ENCODE results near the gene FEM1C. TPM values are rescaled to one million over a fixed set of nuclear protein-coding genes. Genes with fewer than 3 reads are reported as not detected.

The FEM1C gene
- total RNA-seq, 1 donor from 2014 or later: 14.3 TPM

DNA sequence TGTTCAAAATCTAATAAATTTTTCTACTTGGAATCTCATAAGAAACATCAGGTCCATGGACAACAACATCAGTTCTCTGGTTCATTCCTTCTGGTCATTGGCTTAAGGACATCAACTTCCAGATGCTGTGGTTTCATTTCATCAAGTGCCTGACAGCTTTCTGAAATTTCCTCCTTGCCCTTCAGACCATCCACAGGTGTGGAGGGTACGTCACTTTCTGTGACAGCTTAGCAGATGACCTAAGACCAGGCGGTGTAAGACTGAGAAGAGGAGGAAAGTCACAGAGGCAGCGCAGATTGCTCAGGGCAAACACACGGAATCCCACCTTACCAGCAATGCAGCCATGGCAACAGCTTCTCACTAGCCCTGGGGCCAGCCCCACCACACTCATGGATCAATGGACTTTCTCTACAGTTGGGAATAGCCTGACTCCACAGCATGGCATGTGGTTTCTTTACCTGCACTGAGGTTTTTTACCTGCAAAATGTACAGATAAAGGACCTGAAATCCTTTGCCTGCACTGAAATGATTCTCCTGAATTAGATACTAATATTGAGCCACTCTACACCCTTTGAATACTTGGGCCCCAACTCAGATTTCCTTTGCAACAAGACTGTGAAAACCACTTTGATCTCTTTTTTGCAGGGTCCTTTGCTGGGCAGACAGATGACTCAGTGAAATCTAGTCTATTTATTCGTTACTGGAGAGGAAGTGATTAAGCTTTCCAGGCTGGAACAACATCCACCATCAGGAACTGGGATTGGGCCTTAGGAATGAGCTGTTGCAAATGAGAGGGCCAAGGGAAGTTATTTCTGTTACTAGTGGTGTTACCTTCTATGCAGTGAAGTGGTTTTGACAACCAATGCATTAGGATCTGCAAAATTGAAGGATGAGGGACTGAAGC, 30.8 kb upstream of the FEM1C start:
- no peaks in the 10 kb centered on the region for H3K4me1 Mint-ChIP-seq (ENCODE audit: low read depth)
- peaks cover 21% of the 10 kb centered on the region for H3K27me3 Mint-ChIP-seq (ENCODE audit: low read depth)
- intact Hi-C loops (cut with micrococcal nuclease): no loop called here
- no peak for DNase-seq (ENCODE audit: low spot score)
- no peaks in the 10 kb centered on the region for H3K9me3 Mint-ChIP-seq
- H3K36me3 Mint-ChIP-seq (ENCODE audit: low read depth): no peaks in the 10 kb centered on the region
- H3K27ac Mint-ChIP-seq: no peak overlapping the region
- H3K4me3 Mint-ChIP-seq (ENCODE audit: low read depth): no peak overlapping the region

DNA sequence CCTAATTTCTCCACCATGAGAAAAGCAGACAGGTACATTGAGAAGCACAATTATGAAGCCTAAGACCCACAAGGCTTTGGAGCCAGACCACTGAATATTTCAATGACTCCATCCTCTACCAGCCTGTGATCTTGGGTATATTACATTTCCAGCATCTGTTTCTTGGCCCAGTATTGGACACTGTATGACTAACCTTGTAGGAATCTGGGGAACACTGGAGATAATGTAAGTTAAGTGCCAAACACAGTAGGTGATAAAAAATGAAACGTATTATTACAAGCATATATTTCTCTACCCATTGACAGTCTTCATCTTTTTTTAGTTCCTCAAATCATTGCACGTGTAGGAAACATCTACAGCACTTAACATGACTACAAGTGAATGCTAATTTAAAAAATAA, 28.6 kb upstream of the FEM1C start:
- Mint-ChIP-seq H3K36me3 (ENCODE audit: low read depth) (no peaks in the 10 kb centered on the region), H3K27ac (no peak overlapping the region), H3K27me3 (ENCODE audit: low read depth) (peaks cover 23% of the 10 kb centered on the region), H3K4me3 (ENCODE audit: low read depth) (no peak overlapping the region), H3K9me3 (no peaks in the 10 kb centered on the region), H3K4me1 (ENCODE audit: low read depth) (no peaks in the 10 kb centered on the region)
- intact Hi-C loops (cut with micrococcal nuclease): loop anchor here (5.0 kb wide), 1 partner anchor 476 kb away; no protein-coding TSS in a partner anchor
- DNase-seq (ENCODE audit: low spot score): no peak

DNA sequence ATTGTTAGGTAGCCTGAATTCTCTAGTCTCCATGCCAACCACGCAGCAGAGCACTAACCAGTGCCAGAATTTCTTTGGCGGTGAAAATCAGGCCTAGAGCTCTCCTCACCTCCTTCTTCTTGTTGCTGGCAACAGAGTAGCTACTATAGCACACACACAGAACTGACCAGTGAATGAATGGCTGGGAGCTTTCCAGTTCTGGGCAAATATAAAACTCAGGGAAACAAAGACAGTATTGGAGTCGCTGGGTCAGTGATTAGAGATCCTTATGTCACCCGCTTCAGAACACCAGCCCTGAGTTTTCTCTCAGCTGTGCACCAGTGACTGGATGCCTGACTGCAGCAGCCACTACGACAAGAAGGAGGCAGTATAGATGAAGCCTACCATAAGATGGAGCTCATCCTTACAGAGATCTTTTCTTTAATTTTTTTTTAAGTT, 26.9 kb upstream of the FEM1C start:
- Mint-ChIP-seq H3K27ac (no peak overlapping the region), H3K4me1 (ENCODE audit: low read depth) (no peaks in the 10 kb centered on the region), H3K36me3 (ENCODE audit: low read depth) (no peaks in the 10 kb centered on the region), H3K9me3 (no peaks in the 10 kb centered on the region), H3K27me3 (ENCODE audit: low read depth) (peaks cover 27% of the 10 kb centered on the region), H3K4me3 (ENCODE audit: low read depth) (no peak overlapping the region)
- intact Hi-C loops (cut with micrococcal nuclease): loop anchor here (5.0 kb wide), 1 partner anchor 474 kb away; no protein-coding TSS in a partner anchor
- no peak for DNase-seq (ENCODE audit: low spot score)

DNA sequence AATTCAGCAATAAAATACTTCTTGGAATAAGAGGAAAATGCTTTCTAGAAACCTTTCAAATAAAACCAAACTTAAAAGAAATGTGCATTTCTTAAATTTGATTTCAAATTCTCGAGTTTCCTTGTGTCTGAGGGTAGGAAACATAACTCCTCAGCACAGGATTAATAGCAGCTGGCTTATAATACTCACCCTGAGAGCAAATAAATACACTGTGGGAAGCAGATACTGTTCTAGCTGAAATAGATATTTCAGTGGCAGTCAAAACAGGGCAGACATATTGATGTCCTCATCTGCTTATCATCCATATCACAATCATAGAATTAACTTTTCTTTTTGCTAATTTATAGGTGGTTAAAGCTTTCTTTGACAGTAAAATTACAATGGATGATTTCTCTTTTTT, 24.1 kb upstream of the FEM1C start:
- Mint-ChIP-seq H3K4me1 (ENCODE audit: low read depth) (no peaks in the 10 kb centered on the region), H3K9me3 (no peaks in the 10 kb centered on the region), H3K36me3 (ENCODE audit: low read depth) (no peaks in the 10 kb centered on the region), H3K27me3 (ENCODE audit: low read depth) (peaks cover 41% of the 10 kb centered on the region), H3K4me3 (ENCODE audit: low read depth) (no peak overlapping the region), H3K27ac (no peak overlapping the region)
- intact Hi-C loops (cut with micrococcal nuclease): no loop called here
- no peak for DNase-seq (ENCODE audit: low spot score)

DNA sequence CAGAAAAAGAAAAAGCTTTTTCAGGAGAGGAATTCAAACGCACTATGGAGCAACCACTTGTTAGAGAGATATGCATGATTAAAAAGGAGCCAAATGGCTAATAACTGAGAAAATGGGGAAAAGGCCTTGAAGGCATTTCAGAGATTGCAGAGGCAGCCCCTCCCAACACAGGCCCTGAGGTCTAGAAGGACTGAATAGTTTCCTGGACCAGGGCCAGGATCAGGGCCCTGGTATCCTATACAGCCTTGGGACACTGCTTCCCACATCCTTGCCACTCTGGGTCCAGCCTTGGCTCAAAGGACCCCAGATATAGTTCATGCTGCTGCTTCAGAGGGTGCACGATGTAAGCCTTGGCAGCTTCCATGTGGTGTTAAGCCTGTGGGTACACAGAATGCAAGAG, 20.7 kb upstream of the FEM1C start:
- DNase-seq (ENCODE audit: low spot score): no peak
- H3K36me3 Mint-ChIP-seq (ENCODE audit: low read depth): no peaks in the 10 kb centered on the region
- intact Hi-C loops (cut with micrococcal nuclease): no loop called here

DNA sequence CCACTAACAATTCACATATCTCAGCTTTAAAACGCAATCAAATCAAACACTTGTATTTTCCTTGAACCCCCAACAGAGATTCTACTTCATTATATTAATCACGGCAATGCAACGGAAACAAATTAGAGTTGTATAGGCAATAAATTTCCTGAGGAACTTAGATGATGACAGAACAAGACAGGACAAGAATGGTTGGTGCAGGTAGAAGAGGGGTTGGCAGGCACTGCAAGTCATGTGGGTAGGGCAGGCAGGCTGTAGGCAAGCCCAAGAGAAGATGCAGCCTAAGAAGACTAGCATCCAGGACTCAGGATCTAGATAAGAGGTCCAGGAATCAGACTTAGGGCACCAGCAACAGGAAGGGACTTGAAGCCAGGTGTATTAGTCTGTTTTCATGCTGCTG, 16.6 kb upstream of the FEM1C start:
- peaks cover 3% of the 10 kb centered on the region for H3K4me1 Mint-ChIP-seq (ENCODE audit: low read depth)

More for the DNA sequence above, 20.7 kb upstream of the FEM1C start:
- Mint-ChIP-seq H3K27ac (no peak overlapping the region), H3K4me3 (ENCODE audit: low read depth) (no peak overlapping the region), H3K9me3 (no peaks in the 10 kb centered on the region), H3K27me3 (ENCODE audit: low read depth) (peaks cover 35% of the 10 kb centered on the region), H3K4me1 (ENCODE audit: low read depth) (no peaks in the 10 kb centered on the region)

DNA sequence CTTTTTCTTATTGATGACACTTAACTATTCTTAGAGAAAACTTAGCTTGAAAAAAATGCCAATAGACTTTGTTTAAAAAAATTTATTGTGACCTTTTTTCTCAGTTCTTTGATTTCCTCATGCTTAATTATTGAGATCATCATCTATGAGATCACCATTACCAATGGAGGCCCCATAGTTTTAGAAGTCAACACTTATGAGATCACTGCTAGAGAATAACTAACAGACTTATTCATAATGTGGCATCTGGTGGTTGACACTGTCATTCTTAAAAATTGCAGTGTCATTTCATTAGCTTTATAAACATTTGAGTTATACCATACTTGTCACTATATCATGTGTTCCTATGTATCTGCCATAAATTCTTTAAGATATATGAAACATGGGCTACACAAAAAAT, 14.9 kb upstream of the FEM1C start:
- DNase-seq (ENCODE audit: low spot score): no peak
- no peak overlapping the region for H3K4me3 Mint-ChIP-seq (ENCODE audit: low read depth)
- peaks cover 22% of the 10 kb centered on the region for H3K27me3 Mint-ChIP-seq (ENCODE audit: low read depth)
- no peak overlapping the region for H3K27ac Mint-ChIP-seq
- H3K9me3 Mint-ChIP-seq: no peaks in the 10 kb centered on the region
- no peaks in the 10 kb centered on the region for H3K36me3 Mint-ChIP-seq (ENCODE audit: low read depth)
- peaks cover 3% of the 10 kb centered on the region for H3K4me1 Mint-ChIP-seq (ENCODE audit: low read depth)
- intact Hi-C loops (cut with micrococcal nuclease): no loop called here

More for the DNA sequence above, 16.6 kb upstream of the FEM1C start:
- H3K4me3 Mint-ChIP-seq (ENCODE audit: low read depth): no peak overlapping the region
- no peaks in the 10 kb centered on the region for H3K9me3 Mint-ChIP-seq
- DNase-seq (ENCODE audit: low spot score): no peak
- no peaks in the 10 kb centered on the region for H3K36me3 Mint-ChIP-seq (ENCODE audit: low read depth)
- intact Hi-C loops (cut with micrococcal nuclease): no loop called here
- H3K27me3 Mint-ChIP-seq (ENCODE audit: low read depth): peaks cover 33% of the 10 kb centered on the region
- no peak overlapping the region for H3K27ac Mint-ChIP-seq

DNA sequence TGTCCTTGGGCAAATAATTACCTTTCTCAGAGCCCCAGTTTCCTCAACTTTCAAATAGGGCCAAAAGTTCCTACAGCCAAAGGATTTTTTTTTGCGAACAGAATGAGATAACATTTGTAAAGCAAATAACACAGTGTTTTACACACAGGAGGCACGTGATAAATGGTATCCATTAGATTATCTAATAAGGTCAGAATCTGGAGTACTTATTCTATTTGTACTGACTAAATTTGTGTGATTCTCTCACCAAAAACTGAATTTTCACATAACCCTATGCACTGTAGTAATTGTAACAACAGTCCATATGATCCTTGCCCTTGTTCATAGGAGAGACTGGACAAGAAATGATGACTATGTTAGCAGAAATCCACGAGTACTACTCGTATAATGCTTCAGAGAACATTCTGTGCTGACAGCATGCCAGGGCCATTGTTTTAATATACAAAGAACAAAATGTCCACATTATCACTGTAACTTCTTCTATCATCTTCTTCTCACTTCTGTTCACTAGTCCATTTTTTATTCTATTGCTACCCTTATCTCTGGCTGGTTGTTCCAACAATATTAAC, 13.9 kb upstream of the FEM1C start:
- H3K27me3 Mint-ChIP-seq (ENCODE audit: low read depth): peaks cover 18% of the 10 kb centered on the region
- DNase-seq (ENCODE audit: low spot score): no peak
- intact Hi-C loops (cut with micrococcal nuclease): no loop called here
- no peak overlapping the region for H3K27ac Mint-ChIP-seq
- no peaks in the 10 kb centered on the region for H3K9me3 Mint-ChIP-seq
- peaks cover 3% of the 10 kb centered on the region for H3K4me1 Mint-ChIP-seq (ENCODE audit: low read depth)
- H3K36me3 Mint-ChIP-seq (ENCODE audit: low read depth): no peaks in the 10 kb centered on the region
- H3K4me3 Mint-ChIP-seq (ENCODE audit: low read depth): no peak overlapping the region

DNA sequence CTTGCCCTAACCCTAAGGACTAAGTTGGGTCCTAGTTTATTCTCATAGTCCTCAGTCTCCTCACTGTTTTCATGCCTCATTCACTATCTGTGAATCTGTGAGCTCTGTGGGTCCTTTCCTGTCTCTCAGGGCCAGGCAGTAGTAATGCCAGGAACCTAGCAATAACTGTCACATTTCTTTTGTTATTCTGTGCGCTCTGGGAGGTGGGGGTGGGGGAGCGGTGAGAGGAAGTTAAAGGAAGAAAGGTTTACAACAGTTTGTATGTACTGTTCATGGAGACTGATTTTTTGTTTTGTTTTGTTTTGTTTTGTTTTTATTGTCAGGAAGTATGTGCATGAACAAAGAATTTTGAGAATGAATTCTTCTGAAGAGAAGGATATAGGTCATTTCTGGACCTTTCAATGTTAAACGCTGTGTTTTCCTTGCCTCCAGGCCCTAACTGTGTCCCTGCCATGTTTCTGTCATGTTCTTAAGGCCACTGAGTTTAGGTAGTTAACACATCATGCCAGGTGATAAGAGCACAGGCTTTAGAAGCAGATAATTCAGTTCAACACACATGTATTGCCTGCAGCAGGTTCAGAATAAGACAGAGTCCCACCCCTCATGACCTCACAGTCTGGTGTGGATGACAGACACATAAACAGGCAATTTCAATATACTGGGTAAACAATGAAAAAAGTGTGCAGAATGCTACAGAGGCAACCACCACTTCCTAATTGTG, 13.3 kb upstream of the FEM1C start:
- Mint-ChIP-seq H3K4me3 (ENCODE audit: low read depth) (no peak overlapping the region), H3K4me1 (ENCODE audit: low read depth) (peaks cover 3% of the 10 kb centered on the region), H3K36me3 (ENCODE audit: low read depth) (no peaks in the 10 kb centered on the region), H3K27ac (no peak overlapping the region), H3K27me3 (ENCODE audit: low read depth) (peaks cover 18% of the 10 kb centered on the region), H3K9me3 (no peaks in the 10 kb centered on the region)
- DNase-seq (ENCODE audit: low spot score): no peak
- intact Hi-C loops (cut with micrococcal nuclease): no loop called here

DNA sequence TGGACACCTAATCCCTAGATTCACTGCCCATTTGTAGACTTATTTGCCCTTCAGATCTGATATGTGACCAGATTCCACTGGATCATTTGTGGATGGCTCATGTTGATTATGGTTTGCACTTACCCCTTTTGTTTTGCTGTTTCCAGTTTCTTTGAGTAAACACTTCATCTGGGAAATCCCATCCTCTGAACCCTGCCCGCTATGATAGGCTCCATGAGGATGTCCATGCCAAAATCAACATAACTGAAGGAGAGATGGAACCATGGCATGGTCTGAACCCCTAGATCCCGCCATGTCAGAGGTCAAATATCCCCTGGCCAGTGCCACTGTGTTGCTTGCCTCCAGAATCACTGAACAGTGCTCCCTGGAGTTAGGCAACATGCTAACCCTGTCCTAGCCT, 11.7 kb upstream of the FEM1C start:
- no peak for DNase-seq (ENCODE audit: low spot score)
- H3K4me3 Mint-ChIP-seq (ENCODE audit: low read depth): no peak overlapping the region

DNA sequence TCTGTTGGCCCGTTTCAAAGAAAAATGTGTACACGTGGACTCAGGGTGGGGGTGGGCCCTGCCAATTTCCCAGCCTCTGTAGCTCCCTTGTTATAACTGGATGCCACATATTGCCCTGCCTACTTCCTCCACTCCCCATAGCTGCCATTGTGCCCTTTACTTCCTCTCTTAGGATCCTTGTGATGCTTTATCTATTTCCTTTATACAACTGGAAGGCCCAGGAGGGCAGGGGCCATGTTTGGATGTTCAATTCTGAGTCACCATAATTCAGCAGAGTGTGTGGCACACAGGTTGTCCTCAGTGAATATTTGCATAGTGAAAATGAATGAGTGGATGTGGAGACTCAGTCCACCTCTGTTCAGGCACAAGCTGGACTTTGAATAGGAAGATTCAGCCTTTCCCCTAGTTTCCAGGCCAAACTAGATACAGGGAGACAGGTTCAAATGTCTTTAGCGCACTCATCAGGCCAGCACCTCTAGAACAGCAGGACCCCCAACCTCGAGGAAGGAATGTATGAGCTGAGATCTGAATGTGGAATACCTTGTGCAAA, 10.6 kb upstream of the FEM1C start:
- H3K4me1 Mint-ChIP-seq (ENCODE audit: low read depth): peaks cover 3% of the 10 kb centered on the region
- intact Hi-C loops (cut with micrococcal nuclease): no loop called here
- H3K27me3 Mint-ChIP-seq (ENCODE audit: low read depth): peaks cover 24% of the 10 kb centered on the region

More for the DNA sequence above, 11.7 kb upstream of the FEM1C start:
- Mint-ChIP-seq H3K27ac (no peak overlapping the region), H3K36me3 (ENCODE audit: low read depth) (no peaks in the 10 kb centered on the region), H3K4me1 (ENCODE audit: low read depth) (peaks cover 3% of the 10 kb centered on the region), H3K9me3 (no peaks in the 10 kb centered on the region), H3K27me3 (ENCODE audit: low read depth) (peaks cover 26% of the 10 kb centered on the region)
- intact Hi-C loops (cut with micrococcal nuclease): no loop called here

DNA sequence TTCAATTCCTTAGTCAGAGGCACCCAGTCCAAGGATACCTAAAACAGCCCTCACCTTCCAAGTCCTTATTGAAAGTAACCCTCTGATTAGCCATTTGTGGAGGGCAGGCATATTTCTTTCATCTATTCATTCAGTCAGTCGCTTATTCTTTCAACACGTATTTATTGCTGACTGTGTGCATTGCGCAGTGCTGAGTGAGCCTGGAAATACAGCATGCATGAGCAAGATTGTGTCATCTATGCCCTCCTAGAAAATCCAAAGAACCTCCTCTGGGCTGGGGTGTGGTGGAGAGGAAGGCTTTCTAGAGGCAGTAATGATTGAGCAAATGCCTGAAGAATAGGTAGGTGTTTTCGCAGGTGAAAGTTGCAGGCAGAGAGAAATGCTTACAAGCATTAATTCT, 8.5 kb upstream of the FEM1C start:
- intact Hi-C loops (cut with micrococcal nuclease): no loop called here
- Mint-ChIP-seq H3K4me3 (ENCODE audit: low read depth) (no peak overlapping the region), H3K27me3 (ENCODE audit: low read depth) (peaks cover 18% of the 10 kb centered on the region), H3K4me1 (ENCODE audit: low read depth) (peaks cover 3% of the 10 kb centered on the region), H3K36me3 (ENCODE audit: low read depth) (no peaks in the 10 kb centered on the region), H3K9me3 (no peaks in the 10 kb centered on the region), H3K27ac (no peak overlapping the region)
- no peak for DNase-seq (ENCODE audit: low spot score)

More for the DNA sequence above, 10.6 kb upstream of the FEM1C start:
- Mint-ChIP-seq H3K9me3 (no peaks in the 10 kb centered on the region), H3K36me3 (ENCODE audit: low read depth) (no peaks in the 10 kb centered on the region), H3K4me3 (ENCODE audit: low read depth) (no peak overlapping the region), H3K27ac (no peak overlapping the region)
- no peak for DNase-seq (ENCODE audit: low spot score)

Measured in activated T-helper 2 cell treated with anti-CD3 and anti-CD28 coated beads, Interferon-gamma antibody, Interleukin-2, Interleukin-4, amounts not matched to agents 10 μg/mL and 5 μg/mL and 100 μg/mL, durations not matched to agents 14 hours and 24 hours and 36 hours (primary cell).